ENCODE measurements around the gene GPC3. TPM values are rescaled to one million over a fixed set of nuclear protein-coding genes. Genes with fewer than 3 reads are reported as not detected.

The GPC3 gene
- total RNA-seq, 1 experiment from 2014 or later: 0.98 TPM

DNA sequence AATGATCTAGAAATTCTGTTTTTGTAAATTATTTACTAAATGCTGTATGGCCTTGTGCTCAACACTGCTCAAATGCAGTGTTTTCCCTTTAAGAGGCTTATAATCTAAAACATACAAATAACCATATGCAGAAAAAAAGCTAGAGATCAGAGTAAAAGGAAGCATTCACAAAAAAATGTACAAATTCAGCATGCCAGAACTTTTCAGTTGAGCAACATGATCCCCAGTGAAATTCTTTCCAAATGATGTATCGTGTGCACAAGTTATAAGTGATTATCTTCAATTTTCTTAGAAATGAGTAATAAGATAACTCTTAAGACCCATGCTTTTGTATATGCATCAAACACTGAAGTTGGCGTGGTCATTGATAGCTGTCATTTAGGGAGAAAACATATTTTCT is 5.0 kb downstream of the GPC3 start:
- ChIA-PET POLR2A (no interaction called here), RAD21 (ENCODE audit: low non-redundant PET in 1 of 2, low total read pairs in 2 of 2, uncharacterized antibody in 2 of 2, unreplicated experiment in 2 of 2) (no interaction called here), CTCF (no interaction called here)
- Histone ChIP-seq H3K36me3 (ENCODE audit: control insufficient read depth in 1 of 2, insufficient read depth in 2 of 2, low read length in 2 of 2) (no peaks in the 10 kb centered on the region), H3K4me2 (ENCODE audit: low read length) (no peak overlapping the region), H3K9me2 (ENCODE audit: insufficient read depth) (no peaks in the 10 kb centered on the region), H3K27ac (ENCODE audit: low read depth, low read length) (no peak overlapping the region), H3K27me3 (ENCODE audit: insufficient read depth, low read length) (no peaks in the 10 kb centered on the region), H2AFZ (ENCODE audit: low read depth, low read length, poor library complexity, severe bottlenecking) (no peak overlapping the region), H3K9me3 (ENCODE audit: control insufficient read depth in 1 of 2, insufficient read depth in 1 of 2, low read depth in 1 of 2, low read length in 2 of 2) (no peaks in the 10 kb centered on the region), H4K20me1 (ENCODE audit: insufficient read depth) (no peaks in the 10 kb centered on the region), H3K79me2 (ENCODE audit: insufficient read depth, low read length) (no peaks in the 10 kb centered on the region), H3K9ac (ENCODE audit: low read length) (no peak overlapping the region), H3K4me3 (replicated peaks in 1 of 2; ENCODE audit: low read depth in 1 of 2, low read length in 2 of 2) (no peak overlapping the region), H3K4me1 (ENCODE audit: control insufficient read depth in 1 of 2, insufficient read depth in 2 of 2, low read length in 2 of 2) (no peaks in the 10 kb centered on the region)
- ATAC-seq: no peak
- intact Hi-C loops (cut with micrococcal nuclease): no loop called here
- no peak for TF ChIP-seq SRF (IDR thresholded peaks at IDR 0.05; ENCODE audit: low read depth)
- TF ChIP-seq, protein P1, sequence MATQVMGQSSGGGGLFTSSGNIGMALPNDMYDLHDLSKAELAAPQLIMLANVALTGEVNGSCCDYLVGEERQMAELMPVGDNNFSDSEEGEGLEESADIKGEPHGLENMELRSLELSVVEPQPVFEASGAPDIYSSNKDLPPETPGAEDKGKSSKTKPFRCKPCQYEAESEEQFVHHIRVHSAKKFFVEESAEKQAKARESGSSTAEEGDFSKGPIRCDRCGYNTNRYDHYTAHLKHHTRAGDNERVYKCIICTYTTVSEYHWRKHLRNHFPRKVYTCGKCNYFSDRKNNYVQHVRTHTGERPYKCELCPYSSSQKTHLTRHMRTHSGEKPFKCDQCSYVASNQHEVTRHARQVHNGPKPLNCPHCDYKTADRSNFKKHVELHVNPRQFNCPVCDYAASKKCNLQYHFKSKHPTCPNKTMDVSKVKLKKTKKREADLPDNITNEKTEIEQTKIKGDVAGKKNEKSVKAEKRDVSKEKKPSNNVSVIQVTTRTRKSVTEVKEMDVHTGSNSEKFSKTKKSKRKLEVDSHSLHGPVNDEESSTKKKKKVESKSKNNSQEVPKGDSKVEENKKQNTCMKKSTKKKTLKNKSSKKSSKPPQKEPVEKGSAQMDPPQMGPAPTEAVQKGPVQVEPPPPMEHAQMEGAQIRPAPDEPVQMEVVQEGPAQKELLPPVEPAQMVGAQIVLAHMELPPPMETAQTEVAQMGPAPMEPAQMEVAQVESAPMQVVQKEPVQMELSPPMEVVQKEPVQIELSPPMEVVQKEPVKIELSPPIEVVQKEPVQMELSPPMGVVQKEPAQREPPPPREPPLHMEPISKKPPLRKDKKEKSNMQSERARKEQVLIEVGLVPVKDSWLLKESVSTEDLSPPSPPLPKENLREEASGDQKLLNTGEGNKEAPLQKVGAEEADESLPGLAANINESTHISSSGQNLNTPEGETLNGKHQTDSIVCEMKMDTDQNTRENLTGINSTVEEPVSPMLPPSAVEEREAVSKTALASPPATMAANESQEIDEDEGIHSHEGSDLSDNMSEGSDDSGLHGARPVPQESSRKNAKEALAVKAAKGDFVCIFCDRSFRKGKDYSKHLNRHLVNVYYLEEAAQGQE (IDR thresholded peaks at IDR 0.05; ENCODE audit: low read depth): no peak
- TF ChIP-seq SP1 (IDR thresholded peaks at IDR 0.05; ENCODE audit: low read depth): no peak
- no TSS peak for BruUV-seq (replicated peaks)
- DNase-seq (ENCODE audit: low read depth, low spot score): no peak

DNA sequence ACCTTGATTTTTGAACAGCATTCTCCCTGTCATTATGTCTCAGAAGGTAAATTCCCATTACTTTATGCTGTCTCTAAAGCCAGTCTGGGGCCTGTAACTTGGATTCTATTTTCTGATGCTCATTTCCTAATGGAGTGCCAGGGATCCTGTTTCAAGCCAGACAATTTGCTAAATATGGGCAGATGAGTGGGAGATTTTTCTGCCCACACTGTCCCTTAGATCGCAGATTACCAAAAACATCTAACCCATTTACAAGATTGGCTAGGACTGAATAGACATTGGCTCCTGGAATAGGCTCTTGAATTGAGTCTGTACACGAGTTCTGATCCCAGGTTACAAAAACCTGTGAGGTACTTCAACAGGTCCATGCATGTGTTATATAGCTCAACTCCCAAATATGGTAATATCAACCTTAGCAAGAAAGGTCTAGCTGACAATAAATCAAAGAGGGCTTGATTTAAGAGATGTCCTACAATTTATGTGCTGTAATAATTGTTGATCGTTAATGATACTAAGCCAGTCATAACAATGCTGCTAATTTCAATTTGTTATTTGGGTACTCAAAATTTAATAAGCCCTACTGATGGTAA is 5.7 kb downstream of the GPC3 start:
- ChIA-PET RAD21 (ENCODE audit: low non-redundant PET in 1 of 2, low total read pairs in 2 of 2, uncharacterized antibody in 2 of 2, unreplicated experiment in 2 of 2) (no interaction called here), CTCF (no interaction called here), POLR2A (no interaction called here)
- Histone ChIP-seq H3K4me2 (ENCODE audit: low read length) (no peak overlapping the region), H4K20me1 (ENCODE audit: insufficient read depth) (no peaks in the 10 kb centered on the region), H3K9me2 (ENCODE audit: insufficient read depth) (no peaks in the 10 kb centered on the region), H3K9ac (ENCODE audit: low read length) (no peak overlapping the region), H3K36me3 (ENCODE audit: control insufficient read depth in 1 of 2, insufficient read depth in 2 of 2, low read length in 2 of 2) (no peaks in the 10 kb centered on the region), H3K4me1 (ENCODE audit: control insufficient read depth in 1 of 2, insufficient read depth in 2 of 2, low read length in 2 of 2) (no peaks in the 10 kb centered on the region), H3K4me3 (replicated peaks in 1 of 2; ENCODE audit: low read depth in 1 of 2, low read length in 2 of 2) (no peak overlapping the region), H3K9me3 (ENCODE audit: control insufficient read depth in 1 of 2, insufficient read depth in 1 of 2, low read depth in 1 of 2, low read length in 2 of 2) (no peaks in the 10 kb centered on the region), H2AFZ (ENCODE audit: low read depth, low read length, poor library complexity, severe bottlenecking) (no peak overlapping the region), H3K79me2 (ENCODE audit: insufficient read depth, low read length) (no peaks in the 10 kb centered on the region), H3K27ac (ENCODE audit: low read depth, low read length) (no peak overlapping the region), H3K27me3 (ENCODE audit: insufficient read depth, low read length) (no peaks in the 10 kb centered on the region)
- no TSS peak for BruUV-seq (replicated peaks)
- no peak for TF ChIP-seq CEBPB (IDR thresholded peaks at IDR 0.05; ENCODE audit: low read depth)
- no peak for TF ChIP-seq EZH2phosphoT487 (IDR thresholded peaks at IDR 0.05; ENCODE audit: borderline replicate concordance)
- TF ChIP-seq SIN3A (IDR thresholded peaks at IDR 0.05; ENCODE audit: low read depth): no peak
- DNase-seq (ENCODE audit: low read depth, low spot score) (no peak), ATAC-seq (no peak)
- intact Hi-C loops (cut with micrococcal nuclease): no loop called here
